Measurements from ENCODE around the gene ZDBF2.

DNA sequence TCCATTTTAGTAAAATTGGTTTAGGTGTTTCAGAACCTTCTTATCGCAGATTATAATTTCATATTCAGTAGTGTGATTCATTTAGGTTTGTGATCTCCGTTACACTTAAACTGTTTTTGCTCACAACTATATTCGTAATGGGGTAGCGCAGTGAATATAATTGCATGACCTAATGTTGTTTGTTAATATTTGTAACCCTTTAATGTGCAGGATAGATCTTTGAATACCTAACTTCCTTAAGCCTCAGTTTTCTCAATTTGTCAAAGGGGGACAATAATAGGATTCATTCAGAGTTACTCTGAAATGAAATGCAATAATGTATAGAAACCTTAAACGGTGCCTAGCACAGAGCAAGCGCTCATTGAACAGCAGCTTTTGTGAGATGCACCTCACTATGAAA, 558 bp upstream of the ZDBF2 start:
- no peak for TF ChIP-seq SP1 (IDR thresholded peaks at IDR 0.05)
- TF ChIP-seq BHLHE40 (IDR thresholded peaks at IDR 0.05; ENCODE audit: borderline replicate concordance), result no peak
- no peak for TF ChIP-seq CTBP1 (IDR thresholded peaks at IDR 0.05; ENCODE audit: borderline replicate concordance)
- no peak for TF ChIP-seq FOXK2 (IDR thresholded peaks at IDR 0.05)
- TF ChIP-seq TARDBP (IDR thresholded peaks at IDR 0.05), result no peak
- no peak for TF ChIP-seq FOXA1 (IDR thresholded peaks at IDR 0.05)
- TF ChIP-seq NFRKB (IDR thresholded peaks at IDR 0.05), result no peak
- no peak for TF ChIP-seq ELF4 (IDR thresholded peaks at IDR 0.05)
- no peak for TF ChIP-seq FOXM1 (IDR thresholded peaks at IDR 0.05; ENCODE audit: borderline replicate concordance)
- no peak for TF ChIP-seq SUZ12 (IDR thresholded peaks at IDR 0.05)
- no peak for TF ChIP-seq HDGF (IDR thresholded peaks at IDR 0.05; ENCODE audit: borderline replicate concordance)
- TF ChIP-seq ZNF384 (IDR thresholded peaks at IDR 0.05), result no peak
- TF ChIP-seq ARNT (IDR thresholded peaks at IDR 0.05), result no peak
